Measurements from ENCODE around the gene ITPRIPL2. TPM values are rescaled to one million over a fixed set of nuclear protein-coding genes. Genes with fewer than 3 reads are reported as not detected.

The ITPRIPL2 gene
- total RNA-seq, 4 donors from 2014 or later: 13.3 to 18.9 (median 18.5) TPM

- no peaks in the 10 kb centered on the region for H3K27me3 ChIP-seq
- in situ Hi-C loops (cut with MboI; ENCODE audit: low sequenced_read_pairs in 4 of 4): no loop called here
- H3K36me3 ChIP-seq: no peaks in the 10 kb centered on the region
- H3K4me1 ChIP-seq: peaks cover 37 to 47% of the 10 kb centered on the region in 2 donors
- TF ChIP-seq POLR2A (IDR thresholded peaks at IDR 0.05) (no peak), CTCF (IDR thresholded peaks at IDR 0.05 in 4 of 5, conservative IDR thresholded peaks at IDR 0.05 in 1 of 5) (no peak)
- intact Hi-C loops (cut with DNase I; ENCODE audit: low total_unique reads): no loop called here
- H3K9me3 ChIP-seq: no peaks in the 10 kb centered on the region
- H3K27ac ChIP-seq: peak overlapping the region in 1 of 4 donors; percentile 29
- ATAC-seq (no peak), DNase-seq (no peak)
- no peak overlapping the region for H3K4me3 ChIP-seq
These were observed 22.2 kb downstream of the ITPRIPL2 start for GRCh38 chr16:19135896-19136438.

GRCh38 chr16:19136549-19137196, 22.9 kb downstream of the ITPRIPL2 start:
- peaks cover 31 to 40% of the 10 kb centered on the region in 2 donors for H3K4me1 ChIP-seq
- no peaks in the 10 kb centered on the region for H3K9me3 ChIP-seq
- TF ChIP-seq POLR2A (IDR thresholded peaks at IDR 0.05) (no peak), CTCF (IDR thresholded peaks at IDR 0.05 in 4 of 5, conservative IDR thresholded peaks at IDR 0.05 in 1 of 5) (no peak)
- peak overlapping the region in 1 of 4 donors; percentile 35 for H3K27ac ChIP-seq
- peak in 1 of 2 donors; percentile 38 for DNase-seq
- intact Hi-C loops (cut with DNase I; ENCODE audit: low total_unique reads) (no loop called here), in situ Hi-C loops (cut with MboI; ENCODE audit: low sequenced_read_pairs in 4 of 4) (no loop called here)
- no peak overlapping the region for H3K4me3 ChIP-seq
- no peaks in the 10 kb centered on the region for H3K36me3 ChIP-seq
- no peaks in the 10 kb centered on the region for H3K27me3 ChIP-seq
- no peak for ATAC-seq

- DNase-seq: no peak
- H3K36me3 ChIP-seq: no peaks in the 10 kb centered on the region
- peak overlapping the region in 1 of 4 donors; percentile 35 for H3K27ac ChIP-seq
- H3K4me1 ChIP-seq: peaks cover 26 to 35% of the 10 kb centered on the region in 2 donors
- no peaks in the 10 kb centered on the region for H3K9me3 ChIP-seq
- no peak overlapping the region for H3K4me3 ChIP-seq
- ATAC-seq: no peak
- in situ Hi-C loops (cut with MboI; ENCODE audit: low sequenced_read_pairs in 4 of 4): no loop called here
- intact Hi-C loops (cut with DNase I; ENCODE audit: low total_unique reads): no loop called here
- no peaks in the 10 kb centered on the region for H3K27me3 ChIP-seq
- TF ChIP-seq POLR2A (IDR thresholded peaks at IDR 0.05) (no peak), CTCF (IDR thresholded peaks at IDR 0.05 in 4 of 5, conservative IDR thresholded peaks at IDR 0.05 in 1 of 5) (no peak)
These were observed 23.7 kb downstream of the ITPRIPL2 start for GRCh38 chr16:19137201-19138128.

GRCh38 chr16:19138601-19139000, 24.8 kb downstream of the ITPRIPL2 start:
- no peak overlapping the region for H3K4me3 ChIP-seq
- ATAC-seq (peak; percentile 72 to 77), DNase-seq (peak; percentile 71 to 77)
- H3K27ac ChIP-seq: peak overlapping the region in 1 of 4 donors; percentile 46
- H3K9me3 ChIP-seq: no peaks in the 10 kb centered on the region
- H3K4me1 ChIP-seq: peaks cover 23 to 35% of the 10 kb centered on the region in 2 donors
- TF ChIP-seq POLR2A (IDR thresholded peaks at IDR 0.05) (no peak), CTCF (IDR thresholded peaks at IDR 0.05 in 4 of 5, conservative IDR thresholded peaks at IDR 0.05 in 1 of 5) (no peak)
- intact Hi-C loops (cut with DNase I; ENCODE audit: low total_unique reads) (no loop called here), in situ Hi-C loops (cut with MboI; ENCODE audit: low sequenced_read_pairs in 4 of 4) (no loop called here)
- H3K36me3 ChIP-seq: no peaks in the 10 kb centered on the region
- no peaks in the 10 kb centered on the region for H3K27me3 ChIP-seq
